Ureter (tissue), 1 donor: ENCODE measurements around the gene TMEM79. TPM values are rescaled to one million over a fixed set of nuclear protein-coding genes. Genes with fewer than 3 reads are reported as not detected.

Source experiments
- DNase-seq: peaks from one replicate; pipeline ENCODE4 v3.0.0-alpha.2; 2020; ENCODE audit warnings: low spot score
- total RNA-seq: library from RNA; stranded (reverse); gene quantifications from one replicate; pipeline ENCODE4 v1.2.4, GENCODE V29; 2023
- donor health status: DM: yes; HTN: yes; CAD: no.

TMEM79 gene, protein sequence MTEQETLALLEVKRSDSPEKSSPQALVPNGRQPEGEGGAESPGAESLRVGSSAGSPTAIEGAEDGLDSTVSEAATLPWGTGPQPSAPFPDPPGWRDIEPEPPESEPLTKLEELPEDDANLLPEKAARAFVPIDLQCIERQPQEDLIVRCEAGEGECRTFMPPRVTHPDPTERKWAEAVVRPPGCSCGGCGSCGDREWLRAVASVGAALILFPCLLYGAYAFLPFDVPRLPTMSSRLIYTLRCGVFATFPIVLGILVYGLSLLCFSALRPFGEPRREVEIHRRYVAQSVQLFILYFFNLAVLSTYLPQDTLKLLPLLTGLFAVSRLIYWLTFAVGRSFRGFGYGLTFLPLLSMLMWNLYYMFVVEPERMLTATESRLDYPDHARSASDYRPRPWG
- total RNA-seq, result 26.2 TPM

DNA sequence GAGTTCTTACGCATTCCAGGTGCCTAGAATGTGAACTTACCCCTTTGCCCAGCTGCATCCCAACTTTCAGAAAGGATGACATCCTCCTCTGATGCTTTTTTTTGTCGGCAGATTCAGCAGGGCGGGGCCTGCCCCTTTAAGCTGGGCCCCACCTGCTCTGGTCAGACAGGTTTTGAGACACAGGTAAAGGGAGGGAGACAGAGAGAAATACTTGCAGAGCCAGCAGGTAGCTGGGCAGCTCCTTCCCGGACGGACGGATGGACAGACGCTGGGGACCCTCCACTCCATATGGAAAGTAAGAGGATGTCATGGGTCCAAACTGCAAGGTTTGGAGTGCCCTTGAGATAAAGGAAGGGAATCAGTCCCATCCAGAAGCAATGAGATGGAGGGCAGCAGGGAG lies at the start of gene TMEM79:
TMEM79 (plus strand) TSS at position 214 of the 400 bp plus-strand sequence. CDS start 902 bp downstream, outside the sequence.
- DNase-seq, result peak; percentile 62

DNA sequence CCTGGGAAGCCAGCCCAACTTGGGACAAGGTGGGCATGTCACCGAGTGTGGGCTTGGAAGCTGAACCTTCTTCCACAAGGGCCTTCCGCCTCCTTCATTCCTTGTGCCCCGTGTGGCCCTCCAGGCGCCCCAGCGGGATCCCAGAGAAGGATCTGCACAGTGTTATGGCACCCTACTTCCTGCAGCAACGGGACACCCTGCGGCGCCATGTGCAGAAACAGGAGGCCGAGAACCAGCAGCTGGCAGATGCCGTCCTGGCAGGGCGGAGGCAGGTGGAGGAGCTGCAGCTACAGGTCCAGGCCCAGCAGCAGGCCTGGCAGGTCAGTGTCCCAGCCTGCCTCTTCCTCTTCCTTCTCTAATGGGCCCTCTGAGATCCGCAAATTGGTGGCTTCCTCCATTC lies 48.0 kb upstream of the TMEM79 start:
- DNase-seq, result no peak

DNA sequence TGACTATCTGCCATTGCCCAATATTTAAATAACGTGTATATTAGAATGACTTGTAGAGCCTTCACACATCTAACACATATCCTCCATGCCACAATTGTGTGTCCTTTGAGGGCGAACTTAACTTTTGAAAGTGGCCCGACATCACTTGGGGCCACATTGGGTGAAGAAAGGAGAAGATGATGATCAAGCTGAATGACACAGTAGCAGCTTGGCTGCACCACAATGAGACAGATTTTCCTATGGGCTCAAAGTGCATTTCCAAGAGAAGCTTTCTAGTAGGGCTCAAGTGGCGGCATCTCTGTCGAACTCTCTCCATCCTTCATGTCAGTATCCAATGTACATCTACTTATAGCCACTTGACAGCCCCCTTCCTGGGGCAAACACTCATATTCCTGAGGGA lies 45.9 kb upstream of the TMEM79 start:
- no peak for DNase-seq

DNA sequence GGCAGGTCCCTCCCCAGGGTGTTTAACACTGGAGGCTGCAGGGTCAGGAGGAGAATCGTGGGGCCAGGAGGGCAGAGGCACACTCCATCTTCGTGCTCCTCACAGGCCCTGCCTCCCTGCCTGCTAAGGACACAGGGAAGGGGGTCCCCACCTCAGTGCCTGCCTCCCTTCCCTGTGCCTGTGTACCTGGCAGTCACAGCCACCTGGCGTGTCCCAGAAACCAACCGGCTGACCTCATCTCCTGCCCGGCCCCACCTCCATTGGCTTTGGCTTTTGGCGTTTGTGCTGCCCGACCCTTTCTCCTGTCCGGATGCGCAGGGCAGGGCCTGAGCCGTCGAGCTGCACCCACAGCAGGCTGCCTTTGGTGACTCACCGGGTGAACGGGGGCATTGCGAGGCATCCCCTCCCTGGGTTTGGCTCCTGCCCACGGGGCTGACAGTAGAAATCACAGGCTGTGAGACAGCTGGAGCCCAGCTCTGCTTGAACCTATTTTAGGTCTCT lies 42.8 kb upstream of the TMEM79 start:
- DNase-seq, result no peak

DNA sequence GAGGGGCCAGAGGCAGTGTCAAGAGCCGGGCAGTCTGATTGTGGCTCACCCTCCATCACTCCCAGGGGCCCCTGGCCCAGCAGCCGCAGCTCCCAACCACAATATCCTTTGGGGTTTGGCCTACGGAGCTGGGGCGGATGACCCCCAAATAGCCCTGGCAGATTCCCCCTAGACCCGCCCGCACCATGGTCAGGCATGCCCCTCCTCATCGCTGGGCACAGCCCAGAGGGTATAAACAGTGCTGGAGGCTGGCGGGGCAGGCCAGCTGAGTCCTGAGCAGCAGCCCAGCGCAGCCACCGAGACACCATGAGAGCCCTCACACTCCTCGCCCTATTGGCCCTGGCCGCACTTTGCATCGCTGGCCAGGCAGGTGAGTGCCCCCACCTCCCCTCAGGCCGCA lies 42.2 kb upstream of the TMEM79 start, which contains the start of gene BGLAP:
BGLAP (plus strand) TSS at position 259 of the 400 bp plus-strand sequence; CDS start at position 307, 48 bp downstream.
- no peak for DNase-seq

DNA sequence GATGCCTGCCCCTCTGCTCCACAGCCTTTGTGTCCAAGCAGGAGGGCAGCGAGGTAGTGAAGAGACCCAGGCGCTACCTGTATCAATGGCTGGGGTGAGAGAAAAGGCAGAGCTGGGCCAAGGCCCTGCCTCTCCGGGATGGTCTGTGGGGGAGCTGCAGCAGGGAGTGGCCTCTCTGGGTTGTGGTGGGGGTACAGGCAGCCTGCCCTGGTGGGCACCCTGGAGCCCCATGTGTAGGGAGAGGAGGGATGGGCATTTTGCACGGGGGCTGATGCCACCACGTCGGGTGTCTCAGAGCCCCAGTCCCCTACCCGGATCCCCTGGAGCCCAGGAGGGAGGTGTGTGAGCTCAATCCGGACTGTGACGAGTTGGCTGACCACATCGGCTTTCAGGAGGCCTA lies 41.4 kb upstream of the TMEM79 start:
- DNase-seq, result no peak

DNA sequence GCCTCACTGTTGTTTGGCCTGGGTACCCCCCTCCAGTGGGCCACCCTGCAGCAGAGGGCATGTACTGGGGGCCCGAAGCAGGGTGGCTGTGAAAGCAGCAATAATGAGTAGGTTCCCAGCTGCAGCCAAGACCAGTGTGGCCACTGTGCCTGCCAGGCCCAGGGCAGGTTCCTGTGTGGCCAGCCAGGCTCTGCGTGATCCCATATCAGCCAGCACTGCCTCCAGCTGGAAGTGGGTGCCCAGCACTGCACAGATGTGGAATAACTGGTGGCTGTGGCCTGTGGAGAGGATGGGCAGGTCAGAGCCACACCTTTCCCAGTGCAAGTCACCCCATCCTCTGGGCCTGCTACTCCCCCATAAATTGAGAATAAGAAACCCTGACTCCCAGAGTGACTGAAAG lies 40.0 kb upstream of the TMEM79 start:
- DNase-seq, result no peak

DNA sequence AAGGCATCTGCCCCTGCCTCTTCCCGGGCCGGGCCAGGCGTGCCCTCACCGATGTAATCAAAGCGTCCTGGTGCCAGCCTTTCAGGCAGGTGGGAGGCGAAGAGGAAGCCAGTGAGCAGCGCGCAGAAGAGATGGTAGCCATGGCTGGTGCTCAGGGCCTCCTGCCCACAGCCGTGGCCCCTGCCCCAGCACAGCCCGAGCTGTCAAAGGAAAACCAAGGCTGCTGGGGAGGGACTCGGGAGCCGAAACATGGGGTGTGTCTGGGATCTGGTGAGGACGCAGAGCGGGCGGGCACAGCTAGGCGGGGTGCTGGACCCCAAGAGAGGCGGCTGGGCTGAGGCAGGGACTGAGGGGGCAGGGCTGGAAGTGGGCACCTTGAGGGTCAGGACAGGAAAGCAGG lies 39.4 kb upstream of the TMEM79 start:
- no peak for DNase-seq

DNA sequence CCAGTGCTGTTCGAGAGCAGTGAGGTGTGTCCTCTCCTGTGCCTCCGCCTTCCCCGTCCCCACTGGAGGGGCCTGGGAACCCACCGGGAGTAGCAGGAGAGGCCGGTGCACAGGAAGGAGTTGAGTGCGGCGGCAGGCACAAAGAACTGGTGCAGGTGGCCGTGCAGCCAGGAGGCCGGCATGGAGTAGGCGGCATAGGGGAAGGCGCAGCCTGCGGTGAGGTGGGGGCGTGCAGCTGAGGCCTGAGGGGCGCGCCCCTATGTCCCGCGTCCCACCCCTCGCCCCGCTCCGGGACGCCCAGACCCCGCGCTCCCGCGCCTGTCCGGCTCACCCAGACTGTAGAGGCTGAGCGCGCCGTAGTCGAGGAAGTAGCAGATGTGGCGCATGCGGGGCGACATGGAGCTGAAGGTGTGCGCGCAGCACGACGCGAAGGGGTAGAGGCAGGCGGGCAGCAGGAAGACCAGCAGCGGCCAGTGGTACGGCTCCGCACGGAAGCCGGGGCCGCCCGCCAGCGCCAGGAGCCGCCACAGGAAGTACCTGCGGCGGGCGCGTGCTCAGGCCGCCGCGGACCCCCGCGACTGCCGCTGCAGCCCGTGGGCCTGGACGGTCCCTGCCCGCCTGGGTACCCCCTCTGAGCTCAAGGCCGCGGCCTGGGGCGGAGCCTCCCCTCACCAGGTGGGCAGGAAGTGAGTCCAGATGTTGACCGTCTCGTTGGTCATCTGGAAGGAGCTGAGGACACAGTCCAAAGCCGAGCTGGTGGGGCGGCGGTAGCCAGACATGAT lies 38.5 kb upstream of the TMEM79 start:
- DNase-seq, result no peak

DNA sequence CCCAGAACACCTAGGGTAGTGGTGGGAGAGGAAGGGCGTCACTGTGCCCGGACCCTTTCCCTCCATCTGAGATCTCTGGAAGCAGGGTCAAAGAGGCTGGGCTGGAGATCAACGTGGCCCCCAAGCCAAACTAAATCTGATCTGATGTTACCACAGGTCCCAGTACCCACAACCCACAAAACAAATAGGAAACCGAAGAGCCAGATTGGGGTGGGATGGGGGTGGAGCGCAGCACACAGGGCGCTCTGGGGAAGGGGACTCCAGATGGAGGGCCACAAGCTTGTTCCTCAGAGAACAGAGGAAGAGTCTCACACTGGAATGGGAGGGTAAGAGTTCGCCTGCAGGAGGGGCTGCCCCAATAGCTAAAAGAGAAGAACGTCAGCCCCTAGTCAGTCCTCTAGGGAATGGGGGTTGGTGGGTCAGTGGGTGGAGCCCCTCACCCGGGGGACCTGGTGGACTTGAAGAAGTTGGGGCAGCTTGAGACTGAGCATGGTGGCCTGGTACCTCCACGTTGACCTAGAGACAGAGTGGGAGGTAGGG lies 37.8 kb upstream of the TMEM79 start:
- no peak for DNase-seq

DNA sequence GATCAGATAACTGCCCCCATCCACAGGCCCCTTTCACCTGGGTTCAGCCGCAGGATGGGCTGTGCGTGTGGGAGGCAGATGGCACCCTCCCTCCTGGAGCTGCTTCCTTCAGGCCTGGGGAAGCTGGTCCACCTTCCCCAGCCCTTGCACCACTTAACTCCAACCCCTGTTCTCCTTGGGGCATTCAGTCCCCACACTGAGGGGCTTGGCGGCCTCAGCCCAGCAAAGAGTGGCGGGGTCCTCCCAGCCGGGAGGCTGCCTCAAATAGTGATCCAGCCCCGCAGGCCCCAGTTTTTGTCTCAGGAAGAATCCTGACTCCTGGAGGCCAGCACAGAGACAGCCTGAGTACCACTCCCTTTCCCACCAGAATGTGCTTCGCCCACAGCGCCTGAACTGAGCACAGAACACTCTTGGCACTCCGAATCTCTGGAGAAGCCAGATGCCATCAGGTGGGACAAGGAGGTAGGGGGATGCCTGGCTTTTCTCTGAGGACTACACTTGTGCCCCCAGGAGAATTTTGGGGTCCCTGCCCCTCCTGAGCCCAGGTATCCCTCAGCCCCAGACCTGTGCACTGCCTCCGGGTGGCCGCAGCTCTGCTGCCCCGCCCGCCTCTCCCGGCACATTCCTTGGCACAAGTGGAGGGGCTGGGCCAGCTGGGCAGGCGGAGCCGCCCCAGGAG lies 37.2 kb upstream of the TMEM79 start:
- DNase-seq, result no peak

DNA sequence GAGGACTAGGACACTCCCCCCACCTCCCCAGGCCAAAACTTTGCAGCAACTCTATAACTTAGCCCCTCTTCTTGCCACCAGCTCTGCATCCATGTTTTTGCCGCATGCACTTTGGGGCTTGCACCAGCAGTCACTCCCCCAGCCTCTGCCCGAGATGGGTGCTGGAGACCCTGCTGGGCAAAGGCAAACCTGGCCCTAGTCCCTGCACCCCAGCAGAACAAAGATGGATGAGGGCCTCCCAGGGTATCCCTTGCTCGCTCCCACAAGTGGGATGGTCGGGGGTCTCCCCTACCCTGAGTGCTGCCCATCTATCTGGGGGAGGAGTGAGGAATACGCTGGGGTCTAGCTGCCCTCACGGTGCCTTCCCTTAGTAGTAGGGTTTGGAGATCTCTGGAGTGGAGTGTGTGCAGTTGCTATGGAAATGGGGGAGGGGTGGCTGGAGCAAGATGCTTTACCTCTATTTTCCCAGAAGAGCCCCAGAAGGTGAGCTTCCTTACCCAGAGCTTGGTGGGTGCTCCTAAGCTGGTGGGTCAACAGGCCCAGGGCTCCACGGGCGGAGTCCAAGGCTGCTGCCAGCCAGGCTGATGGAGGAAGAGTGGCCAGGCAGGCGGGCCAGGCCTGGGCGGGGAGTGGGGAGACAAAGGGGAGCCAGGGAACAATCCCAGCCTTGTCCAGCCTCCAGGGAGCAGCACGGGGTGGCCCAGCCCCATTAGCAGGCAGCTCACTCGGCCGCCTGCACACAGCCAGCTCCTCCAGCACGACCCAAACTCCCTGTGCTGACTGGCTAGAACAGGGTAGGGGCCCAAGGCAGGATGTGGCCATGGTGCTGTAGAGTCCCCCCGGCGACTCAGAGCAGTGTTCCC lies 36.4 kb upstream of the TMEM79 start, which contains the start of gene PAQR6:
PAQR6 (minus strand) TSS at position 597 of the 863 bp plus-strand sequence. CDS start 1,325 bp downstream, outside the sequence.
- no peak for DNase-seq

DNA sequence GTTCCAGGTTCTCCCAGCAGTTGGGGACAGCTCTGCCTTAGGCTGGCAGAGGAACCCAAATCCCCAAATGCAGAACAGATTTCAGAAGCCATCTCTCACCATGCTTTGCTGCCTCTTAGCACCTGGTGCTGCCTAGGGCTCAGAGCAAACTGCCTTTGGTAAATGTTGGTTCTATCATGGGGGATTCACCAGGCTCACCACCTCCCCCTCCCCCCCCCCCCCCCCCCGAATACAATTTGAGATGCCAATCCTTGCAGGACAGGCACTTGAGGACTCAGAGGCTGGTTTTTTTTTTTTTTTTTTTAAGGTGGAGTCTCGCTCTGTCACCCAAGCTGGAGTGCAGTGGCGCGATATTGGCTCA lies 35.8 kb upstream of the TMEM79 start:
- DNase-seq, result no peak

DNA sequence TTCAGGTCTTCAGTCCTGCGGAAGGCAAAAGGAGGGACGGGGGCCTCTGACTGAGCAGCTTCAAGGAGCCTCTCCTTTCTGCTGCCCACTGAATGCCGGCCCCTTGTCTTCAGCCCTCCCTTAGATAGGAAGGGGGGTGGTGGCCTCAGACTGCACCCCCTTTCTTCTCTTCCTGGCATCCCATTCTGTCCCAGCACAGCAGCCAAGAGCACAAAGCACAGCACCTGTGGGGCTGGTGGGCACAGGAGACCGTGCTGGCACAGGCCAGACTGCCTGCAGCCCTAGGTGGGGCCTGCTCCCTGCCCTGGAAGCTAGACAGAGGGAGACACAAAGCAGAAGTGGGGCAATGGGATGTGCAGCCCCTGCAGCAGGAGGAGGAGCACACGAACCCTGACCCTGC lies 34.5 kb upstream of the TMEM79 start:
- no peak for DNase-seq

DNA sequence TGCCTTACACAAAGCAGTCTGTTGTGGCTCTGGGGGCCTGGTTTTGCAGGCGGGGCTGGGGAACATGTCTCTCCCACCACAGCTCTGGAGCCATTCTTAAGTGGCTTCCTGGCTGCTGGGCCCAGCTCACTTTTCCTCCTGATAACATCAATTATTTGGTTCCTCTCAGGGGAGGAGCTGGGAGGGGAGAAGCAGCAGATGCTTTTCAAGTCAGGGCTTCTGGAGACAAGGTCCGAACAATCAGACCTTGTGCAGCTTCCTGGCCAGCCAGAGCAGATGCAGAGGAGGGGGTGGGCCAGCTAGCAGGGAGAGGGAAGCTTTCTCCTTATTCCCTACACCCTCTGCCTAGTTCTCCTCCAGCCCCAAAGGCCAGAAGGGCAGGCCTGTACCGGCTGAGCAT lies 32.6 kb upstream of the TMEM79 start:
- no peak for DNase-seq

DNA sequence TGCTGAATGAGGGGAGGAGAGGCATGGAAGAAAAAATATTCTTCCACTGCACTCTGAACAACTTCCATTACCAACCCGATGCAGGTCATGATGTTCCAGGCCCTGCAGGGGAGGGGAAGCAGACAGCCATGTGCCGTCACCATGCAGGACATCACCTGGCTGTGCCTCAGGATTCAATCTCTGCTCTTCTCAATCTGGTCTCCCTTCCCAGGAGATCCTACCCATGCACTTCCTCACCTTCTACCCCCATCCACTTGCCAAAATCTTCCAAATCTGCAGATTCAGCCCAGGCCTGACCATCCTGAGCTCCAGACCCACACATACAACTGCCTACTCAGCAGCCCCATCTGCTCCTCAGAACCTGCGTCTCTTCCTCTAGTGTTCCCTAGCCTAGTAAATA lies 30.5 kb upstream of the TMEM79 start:
- no peak for DNase-seq

DNA sequence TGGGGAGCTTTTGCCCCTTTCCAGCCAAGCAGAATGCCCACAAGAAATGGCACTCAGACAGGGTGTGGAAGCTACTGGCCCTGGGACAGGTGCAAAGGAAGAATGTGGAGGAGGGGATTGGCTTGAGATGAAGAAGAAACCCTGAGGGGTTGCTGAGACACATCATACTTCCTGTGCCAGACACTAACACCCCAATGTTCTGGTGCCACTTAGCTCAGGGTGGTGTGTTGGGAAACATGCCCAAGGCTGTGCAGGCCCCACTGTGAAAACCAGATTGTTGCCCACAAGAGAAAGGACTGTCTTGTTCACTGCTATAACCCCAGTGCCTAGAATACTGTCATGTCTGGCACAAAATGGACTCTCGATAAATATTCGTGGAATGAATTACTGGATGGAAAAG lies 26.4 kb upstream of the TMEM79 start:
- no peak for DNase-seq

DNA sequence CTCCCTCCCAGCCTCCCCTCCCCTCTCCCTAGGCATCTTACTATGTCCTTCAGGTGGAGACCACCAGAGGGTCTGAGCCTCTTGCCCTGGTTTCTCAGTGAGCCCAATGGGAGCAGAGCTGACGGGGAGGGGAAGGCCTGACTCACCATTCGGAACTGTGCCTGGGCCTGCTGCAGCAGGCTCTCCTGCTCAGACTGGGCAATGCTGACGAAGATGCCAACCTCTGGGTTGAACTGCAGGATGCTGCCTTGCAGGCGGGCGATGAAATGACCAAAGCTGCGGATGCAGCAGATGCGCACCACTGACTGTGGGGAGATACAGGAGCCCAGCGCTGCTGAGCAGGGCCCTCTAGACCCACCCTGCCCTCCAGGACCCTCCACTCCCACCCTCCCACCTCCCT lies 25.3 kb upstream of the TMEM79 start:
- no peak for DNase-seq

DNA sequence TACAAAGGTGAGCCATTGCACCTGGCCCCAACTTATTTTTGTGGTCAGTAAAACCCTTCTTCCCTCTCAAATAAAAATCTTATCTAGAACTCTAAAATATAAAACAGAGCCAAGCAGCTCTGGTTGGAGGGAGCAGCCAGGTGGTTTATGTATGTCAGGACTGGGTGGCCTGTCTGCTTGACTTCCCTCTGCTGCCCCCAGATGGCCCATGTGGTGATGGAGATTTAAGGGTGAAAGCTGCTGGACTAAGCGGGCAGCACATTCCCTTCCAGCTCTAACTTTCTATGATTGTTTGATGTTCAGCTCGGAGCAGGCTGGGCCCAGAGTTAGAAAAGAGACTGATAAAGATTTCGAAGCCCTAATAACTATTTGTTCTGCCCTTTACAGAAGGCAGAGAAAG lies 24.3 kb upstream of the TMEM79 start:
- DNase-seq, result no peak

DNA sequence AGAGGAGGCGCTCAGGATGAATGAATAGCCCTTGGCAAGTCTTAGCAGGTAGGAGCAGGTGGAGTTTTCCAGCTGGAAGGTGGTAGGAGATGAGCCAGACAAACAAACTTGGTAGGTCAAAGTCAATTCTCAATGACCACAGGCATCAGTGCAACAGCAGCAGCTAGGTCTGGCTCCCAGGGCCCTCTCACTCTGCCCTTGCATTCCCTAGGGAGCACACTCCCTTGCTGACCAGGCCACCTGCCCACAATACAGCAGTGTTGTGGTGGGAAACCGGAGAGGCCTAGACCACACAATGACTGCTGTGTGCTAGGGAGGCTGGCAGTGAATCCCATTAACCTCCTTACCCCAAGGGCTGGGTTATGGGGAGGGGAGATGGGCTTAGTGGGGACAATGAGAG lies 23.2 kb upstream of the TMEM79 start:
- no peak for DNase-seq
